HEK293 (cell line): ENCODE data around the gene IGFLR1.

ENCODE experiments used
- ZIC2 ChIP-seq: fragments of 450-650 bp; formaldehyde crosslinking; IDR thresholded peaks from 2 replicates; pipeline ENCODE4 v1.5.1; 2016; ENCODE audit warnings: missing biosample characterization, missing genetic modification characterization
- ZNF585B ChIP-seq: fragments of 450-650 bp; formaldehyde crosslinking; IDR thresholded peaks from 2 replicates; pipeline ENCODE4 v1.5.1; 2016; ENCODE audit warnings: missing biosample characterization, missing genetic modification characterization
- ZNF707 ChIP-seq: fragments of 450-650 bp; formaldehyde crosslinking; IDR thresholded peaks from 2 replicates; pipeline ENCODE4 v1.5.1; 2016; ENCODE audit warnings: missing biosample characterization, missing genetic modification characterization
- ZNF747 ChIP-seq: fragments of 450-650 bp; formaldehyde crosslinking; IDR thresholded peaks from 2 replicates; pipeline ENCODE4 v1.5.1; 2016; ENCODE audit warnings: missing biosample characterization, missing genetic modification characterization
- ZNF791 ChIP-seq: fragments of 450-650 bp; formaldehyde crosslinking; IDR thresholded peaks from 2 replicates; pipeline ENCODE4 v1.5.1; 2016; ENCODE audit warnings: missing biosample characterization, missing genetic modification characterization
- ZNF837 ChIP-seq: fragments of 450-650 bp; formaldehyde crosslinking; IDR thresholded peaks from 2 replicates; pipeline ENCODE4 v1.5.1; 2016; ENCODE audit warnings: missing biosample characterization, missing genetic modification characterization
- TF ChIP-seq, protein P1 (sequence below): fragments of 450-650 bp; formaldehyde crosslinking; IDR thresholded peaks from 2 replicates; pipeline ENCODE4 v1.5.1; 2016; ENCODE audit warnings: missing biosample characterization, missing genetic modification characterization
- TF ChIP-seq, protein P2 (sequence below): IDR thresholded peaks from 2 replicates; pipeline ENCODE4 v1.6.1; 2011; ENCODE audit warnings: mild to moderate bottlenecking, low read depth, low read length, borderline replicate concordance
- TF ChIP-seq, protein P3 (sequence below): fragments of 450-650 bp; formaldehyde crosslinking; IDR thresholded peaks from 2 replicates; pipeline ENCODE4 v1.5.1; 2016; ENCODE audit warnings: missing biosample characterization, missing genetic modification characterization
- TF ChIP-seq, protein P4 (sequence below): fragments of 450-650 bp; formaldehyde crosslinking; IDR thresholded peaks from 2 replicates; pipeline ENCODE4 v1.5.1; 2016; ENCODE audit warnings: missing biosample characterization, missing genetic modification characterization, borderline replicate concordance

DNA sequence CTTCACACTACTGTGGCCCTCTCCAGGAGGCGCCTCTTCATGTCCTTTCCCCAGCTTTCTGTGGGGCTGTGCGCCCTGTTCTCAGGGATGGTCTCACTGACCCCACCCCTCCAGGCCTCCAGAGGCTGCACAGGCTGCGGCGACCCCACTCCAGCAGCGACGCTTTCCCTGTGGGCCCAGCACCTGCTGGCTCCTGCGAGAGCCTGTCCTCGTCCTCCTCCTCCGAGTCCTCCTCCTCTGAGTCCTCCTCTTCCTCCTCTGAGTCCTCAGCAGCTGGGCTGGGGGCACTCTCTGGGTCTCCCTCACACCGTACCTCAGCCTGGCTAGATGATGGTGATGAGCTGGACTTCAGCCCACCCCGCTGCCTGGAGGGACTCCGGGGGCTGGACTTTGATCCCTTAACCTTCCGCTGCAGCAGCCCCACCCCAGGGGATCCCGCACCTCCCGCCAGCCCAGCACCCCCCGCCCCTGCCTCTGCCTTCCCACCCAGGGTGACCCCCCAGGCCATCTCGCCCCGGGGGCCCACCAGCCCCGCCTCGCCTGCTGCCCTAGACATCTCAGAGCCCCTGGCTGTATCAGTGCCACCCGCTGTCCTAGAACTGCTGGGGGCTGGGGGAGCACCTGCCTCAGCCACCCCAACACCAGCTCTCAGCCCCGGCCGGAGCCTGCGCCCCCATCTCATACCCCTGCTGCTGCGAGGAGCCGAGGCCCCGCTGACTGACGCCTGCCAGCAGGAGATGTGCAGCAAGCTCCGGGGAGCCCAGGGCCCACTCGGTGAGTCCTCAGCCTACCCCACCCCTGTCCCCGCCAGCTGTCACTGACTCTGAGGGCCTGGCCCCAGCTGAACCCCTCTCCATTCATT lies 44.3 kb upstream of the IGFLR1 start:
- TF ChIP-seq, protein P1, sequence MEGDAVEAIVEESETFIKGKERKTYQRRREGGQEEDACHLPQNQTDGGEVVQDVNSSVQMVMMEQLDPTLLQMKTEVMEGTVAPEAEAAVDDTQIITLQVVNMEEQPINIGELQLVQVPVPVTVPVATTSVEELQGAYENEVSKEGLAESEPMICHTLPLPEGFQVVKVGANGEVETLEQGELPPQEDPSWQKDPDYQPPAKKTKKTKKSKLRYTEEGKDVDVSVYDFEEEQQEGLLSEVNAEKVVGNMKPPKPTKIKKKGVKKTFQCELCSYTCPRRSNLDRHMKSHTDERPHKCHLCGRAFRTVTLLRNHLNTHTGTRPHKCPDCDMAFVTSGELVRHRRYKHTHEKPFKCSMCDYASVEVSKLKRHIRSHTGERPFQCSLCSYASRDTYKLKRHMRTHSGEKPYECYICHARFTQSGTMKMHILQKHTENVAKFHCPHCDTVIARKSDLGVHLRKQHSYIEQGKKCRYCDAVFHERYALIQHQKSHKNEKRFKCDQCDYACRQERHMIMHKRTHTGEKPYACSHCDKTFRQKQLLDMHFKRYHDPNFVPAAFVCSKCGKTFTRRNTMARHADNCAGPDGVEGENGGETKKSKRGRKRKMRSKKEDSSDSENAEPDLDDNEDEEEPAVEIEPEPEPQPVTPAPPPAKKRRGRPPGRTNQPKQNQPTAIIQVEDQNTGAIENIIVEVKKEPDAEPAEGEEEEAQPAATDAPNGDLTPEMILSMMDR: no peak
- no peak for TF ChIP-seq ZNF747 (tag by site-specific recombination)
- no peak for TF ChIP-seq ZNF837 (tag by site-specific recombination)
- TF ChIP-seq ZNF707 (tag by site-specific recombination): no peak
- TF ChIP-seq ZNF791: no peak
- TF ChIP-seq, protein P2, sequence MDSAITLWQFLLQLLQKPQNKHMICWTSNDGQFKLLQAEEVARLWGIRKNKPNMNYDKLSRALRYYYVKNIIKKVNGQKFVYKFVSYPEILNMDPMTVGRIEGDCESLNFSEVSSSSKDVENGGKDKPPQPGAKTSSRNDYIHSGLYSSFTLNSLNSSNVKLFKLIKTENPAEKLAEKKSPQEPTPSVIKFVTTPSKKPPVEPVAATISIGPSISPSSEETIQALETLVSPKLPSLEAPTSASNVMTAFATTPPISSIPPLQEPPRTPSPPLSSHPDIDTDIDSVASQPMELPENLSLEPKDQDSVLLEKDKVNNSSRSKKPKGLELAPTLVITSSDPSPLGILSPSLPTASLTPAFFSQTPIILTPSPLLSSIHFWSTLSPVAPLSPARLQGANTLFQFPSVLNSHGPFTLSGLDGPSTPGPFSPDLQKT: no peak
- TF ChIP-seq, protein P3, sequence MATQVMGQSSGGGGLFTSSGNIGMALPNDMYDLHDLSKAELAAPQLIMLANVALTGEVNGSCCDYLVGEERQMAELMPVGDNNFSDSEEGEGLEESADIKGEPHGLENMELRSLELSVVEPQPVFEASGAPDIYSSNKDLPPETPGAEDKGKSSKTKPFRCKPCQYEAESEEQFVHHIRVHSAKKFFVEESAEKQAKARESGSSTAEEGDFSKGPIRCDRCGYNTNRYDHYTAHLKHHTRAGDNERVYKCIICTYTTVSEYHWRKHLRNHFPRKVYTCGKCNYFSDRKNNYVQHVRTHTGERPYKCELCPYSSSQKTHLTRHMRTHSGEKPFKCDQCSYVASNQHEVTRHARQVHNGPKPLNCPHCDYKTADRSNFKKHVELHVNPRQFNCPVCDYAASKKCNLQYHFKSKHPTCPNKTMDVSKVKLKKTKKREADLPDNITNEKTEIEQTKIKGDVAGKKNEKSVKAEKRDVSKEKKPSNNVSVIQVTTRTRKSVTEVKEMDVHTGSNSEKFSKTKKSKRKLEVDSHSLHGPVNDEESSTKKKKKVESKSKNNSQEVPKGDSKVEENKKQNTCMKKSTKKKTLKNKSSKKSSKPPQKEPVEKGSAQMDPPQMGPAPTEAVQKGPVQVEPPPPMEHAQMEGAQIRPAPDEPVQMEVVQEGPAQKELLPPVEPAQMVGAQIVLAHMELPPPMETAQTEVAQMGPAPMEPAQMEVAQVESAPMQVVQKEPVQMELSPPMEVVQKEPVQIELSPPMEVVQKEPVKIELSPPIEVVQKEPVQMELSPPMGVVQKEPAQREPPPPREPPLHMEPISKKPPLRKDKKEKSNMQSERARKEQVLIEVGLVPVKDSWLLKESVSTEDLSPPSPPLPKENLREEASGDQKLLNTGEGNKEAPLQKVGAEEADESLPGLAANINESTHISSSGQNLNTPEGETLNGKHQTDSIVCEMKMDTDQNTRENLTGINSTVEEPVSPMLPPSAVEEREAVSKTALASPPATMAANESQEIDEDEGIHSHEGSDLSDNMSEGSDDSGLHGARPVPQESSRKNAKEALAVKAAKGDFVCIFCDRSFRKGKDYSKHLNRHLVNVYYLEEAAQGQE: no peak
- no peak for TF ChIP-seq ZNF585B (tag by site-specific recombination)
- TF ChIP-seq, protein P4, sequence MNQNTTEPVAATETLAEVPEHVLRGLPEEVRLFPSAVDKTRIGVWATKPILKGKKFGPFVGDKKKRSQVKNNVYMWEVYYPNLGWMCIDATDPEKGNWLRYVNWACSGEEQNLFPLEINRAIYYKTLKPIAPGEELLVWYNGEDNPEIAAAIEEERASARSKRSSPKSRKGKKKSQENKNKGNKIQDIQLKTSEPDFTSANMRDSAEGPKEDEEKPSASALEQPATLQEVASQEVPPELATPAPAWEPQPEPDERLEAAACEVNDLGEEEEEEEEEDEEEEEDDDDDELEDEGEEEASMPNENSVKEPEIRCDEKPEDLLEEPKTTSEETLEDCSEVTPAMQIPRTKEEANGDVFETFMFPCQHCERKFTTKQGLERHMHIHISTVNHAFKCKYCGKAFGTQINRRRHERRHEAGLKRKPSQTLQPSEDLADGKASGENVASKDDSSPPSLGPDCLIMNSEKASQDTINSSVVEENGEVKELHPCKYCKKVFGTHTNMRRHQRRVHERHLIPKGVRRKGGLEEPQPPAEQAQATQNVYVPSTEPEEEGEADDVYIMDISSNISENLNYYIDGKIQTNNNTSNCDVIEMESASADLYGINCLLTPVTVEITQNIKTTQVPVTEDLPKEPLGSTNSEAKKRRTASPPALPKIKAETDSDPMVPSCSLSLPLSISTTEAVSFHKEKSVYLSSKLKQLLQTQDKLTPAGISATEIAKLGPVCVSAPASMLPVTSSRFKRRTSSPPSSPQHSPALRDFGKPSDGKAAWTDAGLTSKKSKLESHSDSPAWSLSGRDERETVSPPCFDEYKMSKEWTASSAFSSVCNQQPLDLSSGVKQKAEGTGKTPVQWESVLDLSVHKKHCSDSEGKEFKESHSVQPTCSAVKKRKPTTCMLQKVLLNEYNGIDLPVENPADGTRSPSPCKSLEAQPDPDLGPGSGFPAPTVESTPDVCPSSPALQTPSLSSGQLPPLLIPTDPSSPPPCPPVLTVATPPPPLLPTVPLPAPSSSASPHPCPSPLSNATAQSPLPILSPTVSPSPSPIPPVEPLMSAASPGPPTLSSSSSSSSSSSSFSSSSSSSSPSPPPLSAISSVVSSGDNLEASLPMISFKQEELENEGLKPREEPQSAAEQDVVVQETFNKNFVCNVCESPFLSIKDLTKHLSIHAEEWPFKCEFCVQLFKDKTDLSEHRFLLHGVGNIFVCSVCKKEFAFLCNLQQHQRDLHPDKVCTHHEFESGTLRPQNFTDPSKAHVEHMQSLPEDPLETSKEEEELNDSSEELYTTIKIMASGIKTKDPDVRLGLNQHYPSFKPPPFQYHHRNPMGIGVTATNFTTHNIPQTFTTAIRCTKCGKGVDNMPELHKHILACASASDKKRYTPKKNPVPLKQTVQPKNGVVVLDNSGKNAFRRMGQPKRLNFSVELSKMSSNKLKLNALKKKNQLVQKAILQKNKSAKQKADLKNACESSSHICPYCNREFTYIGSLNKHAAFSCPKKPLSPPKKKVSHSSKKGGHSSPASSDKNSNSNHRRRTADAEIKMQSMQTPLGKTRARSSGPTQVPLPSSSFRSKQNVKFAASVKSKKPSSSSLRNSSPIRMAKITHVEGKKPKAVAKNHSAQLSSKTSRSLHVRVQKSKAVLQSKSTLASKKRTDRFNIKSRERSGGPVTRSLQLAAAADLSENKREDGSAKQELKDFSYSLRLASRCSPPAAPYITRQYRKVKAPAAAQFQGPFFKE (tag by site-specific recombination): no peak
- TF ChIP-seq ZIC2 (tag by site-specific recombination): peak; percentile 84
